NB4 (cell line): Measurements from ENCODE around the gene IRS1.

ENCODE experiments used
- DNase-seq: peaks from one replicate; pipeline ENCODE4 v3.0.0; 2010; ENCODE audit warnings: low read depth
- H3K4me3 ChIP-seq: one replicate; pipeline ENCODE4 v1.5.1; 2011; ENCODE audit warnings: mild to moderate bottlenecking, low read depth, low read length, moderate library complexity
- CTCF ChIP-seq: IDR thresholded peaks from one replicate; pipeline ENCODE4 v1.5.1; 2012; ENCODE audit warnings: low read depth, low read length
- MAX ChIP-seq: IDR thresholded peaks from 2 replicates; pipeline ENCODE4 v1.6.1; 2011; ENCODE audit warnings: low read depth, low read length
- MYC ChIP-seq: IDR thresholded peaks from 2 replicates; pipeline ENCODE4 v1.6.1; 2011; ENCODE audit warnings: low read depth, low read length
- POLR2A ChIP-seq: IDR thresholded peaks from 2 replicates; pipeline ENCODE4 v1.6.1; 2011; ENCODE audit warnings: mild to moderate bottlenecking; ENCODE audit not compliant: insufficient read length; ENCODE audit errors: extremely low read depth

The IRS1 gene

GRCh38 chr2:226726546-226726945 lies 73.1 kb downstream of the IRS1 start:
- DNase-seq: no peak
- no peak overlapping the region for H3K4me3 ChIP-seq
- TF ChIP-seq CTCF (no peak), POLR2A (no peak), MYC (no peak), MAX (no peak)

- TF ChIP-seq MYC (no peak), CTCF (no peak), POLR2A (no peak), MAX (no peak)
- H3K4me3 ChIP-seq: no peak overlapping the region
- no peak for DNase-seq
These were observed 74.3 kb downstream of the IRS1 start for GRCh38 chr2:226725126-226725860.

- TF ChIP-seq MAX (no peak), MYC (no peak), POLR2A (no peak), CTCF (no peak)
- DNase-seq: no peak
- no peak overlapping the region for H3K4me3 ChIP-seq
These were observed 78.1 kb downstream of the IRS1 start for GRCh38 chr2:226721541-226721940.

GRCh38 chr2:226720948-226721347 lies 78.7 kb downstream of the IRS1 start:
- no peak for TF ChIP-seq POLR2A
- TF ChIP-seq MAX: no peak
- no peak for TF ChIP-seq CTCF
- TF ChIP-seq MYC: no peak

GRCh38 chr2:226717719-226718118 lies 81.9 kb downstream of the IRS1 start:
- TF ChIP-seq MAX (no peak), MYC (no peak), CTCF (no peak), POLR2A (no peak)
- no peak for DNase-seq
- no peak overlapping the region for H3K4me3 ChIP-seq

More at GRCh38 chr2:226720948-226721347, 78.7 kb downstream of the IRS1 start:
- no peak overlapping the region for H3K4me3 ChIP-seq
- no peak for DNase-seq
